C4-2B (cell line): Measurements from ENCODE around the gene TMEM132E.

Experiments
- H3K27ac ChIP-seq: fragments of 450-650 bp; 2 replicates; pipeline ENCODE4 v1.5.1; 2017
- CTCF ChIP-seq: fragments of 450-650 bp; conservative IDR thresholded peaks from 2 replicates; pipeline ENCODE4 v1.5.1; 2017; ENCODE audit warnings: mild to moderate bottlenecking
- ZFX ChIP-seq: fragments of 450-650 bp; IDR thresholded peaks from 2 replicates; pipeline ENCODE4 v1.6.1; 2017

The TMEM132E gene

GRCh38 chr17:34665819-34666763 lies 86.7 kb downstream of the TMEM132E start:
- TF ChIP-seq ZFX (no peak), CTCF (no peak)
- H3K27ac ChIP-seq, result no peak overlapping the region

GRCh38 chr17:34667656-34668055 lies 88.3 kb downstream of the TMEM132E start:
- no peak overlapping the region for H3K27ac ChIP-seq
- TF ChIP-seq ZFX (no peak), CTCF (no peak)

GRCh38 chr17:34668206-34668605 lies 88.8 kb downstream of the TMEM132E start:
- no peak for TF ChIP-seq CTCF
- TF ChIP-seq ZFX, result no peak
- H3K27ac ChIP-seq, result no peak overlapping the region

- H3K27ac ChIP-seq, result no peak overlapping the region
- no peak for TF ChIP-seq CTCF
- TF ChIP-seq ZFX, result no peak
These were observed 90.1 kb downstream of the TMEM132E start for GRCh38 chr17:34669511-34669910.

GRCh38 chr17:34670618-34671017 lies 91.2 kb downstream of the TMEM132E start:
- no peak for TF ChIP-seq CTCF
- no peak for TF ChIP-seq ZFX

GRCh38 chr17:34671191-34671590 lies 91.8 kb downstream of the TMEM132E start:
- TF ChIP-seq ZFX (no peak), CTCF (no peak)

More at GRCh38 chr17:34670618-34671017, 91.2 kb downstream of the TMEM132E start:
- no peak overlapping the region for H3K27ac ChIP-seq

GRCh38 chr17:34672176-34672785 lies 92.9 kb downstream of the TMEM132E start:
- no peak overlapping the region for H3K27ac ChIP-seq

More at GRCh38 chr17:34671191-34671590, 91.8 kb downstream of the TMEM132E start:
- H3K27ac ChIP-seq, result no peak overlapping the region

More at GRCh38 chr17:34672176-34672785, 92.9 kb downstream of the TMEM132E start:
- no peak for TF ChIP-seq CTCF
- TF ChIP-seq ZFX, result no peak
